GM19099 (cell line): ENCODE data around the gene ABCC8.

Experiments used
- POLR2A ChIP-seq: IDR thresholded peaks from 3 replicates; pipeline ENCODE4 v1.6.1; 2011; ENCODE audit warnings: low read depth; ENCODE audit not compliant: insufficient read length; ENCODE audit errors: extremely low read depth

The ABCC8 gene

DNA sequence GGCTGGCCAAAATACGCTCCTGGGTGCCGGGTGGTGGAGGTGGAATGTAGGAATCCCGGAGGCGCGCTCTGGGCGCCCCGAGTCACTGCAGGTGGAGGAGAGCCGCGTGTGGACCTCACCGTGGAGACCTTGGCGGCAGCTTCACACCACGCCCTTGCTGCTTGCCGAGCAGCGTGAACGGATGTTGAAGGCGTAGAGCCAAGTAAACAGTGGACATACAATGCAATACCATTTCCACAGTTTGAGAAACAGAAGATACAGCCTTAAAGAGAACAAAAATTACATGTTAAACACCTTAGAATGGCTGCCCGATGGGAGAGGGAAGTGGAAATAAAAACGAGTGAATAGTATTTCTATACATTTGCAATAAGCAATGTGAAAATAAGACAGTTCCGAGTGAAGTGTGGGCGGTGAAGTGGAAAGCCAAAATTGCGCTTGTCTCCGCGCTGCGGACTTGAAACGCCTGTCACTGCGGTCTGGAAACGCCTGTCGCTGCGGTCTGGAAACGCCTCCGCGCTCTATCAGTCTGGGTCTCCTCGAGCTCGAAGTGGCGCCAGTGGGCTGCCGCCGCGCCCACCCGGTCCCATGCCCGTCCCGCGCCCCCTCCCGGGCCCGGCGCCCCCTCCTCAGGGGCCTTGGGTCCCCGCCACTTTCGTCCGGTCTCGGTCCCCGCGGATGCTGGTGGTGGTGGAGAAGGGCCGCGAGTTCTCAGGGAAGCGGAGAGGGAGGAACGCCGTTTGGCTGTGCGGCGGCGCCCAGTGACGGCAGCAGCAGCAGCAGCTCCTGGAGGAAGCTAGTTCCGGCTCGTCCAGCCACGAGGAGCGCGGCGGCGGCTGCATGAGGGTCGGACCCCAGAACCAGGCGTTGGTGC, 123.5 kb downstream of the ABCC8 start:
- no peak for TF ChIP-seq POLR2A

DNA sequence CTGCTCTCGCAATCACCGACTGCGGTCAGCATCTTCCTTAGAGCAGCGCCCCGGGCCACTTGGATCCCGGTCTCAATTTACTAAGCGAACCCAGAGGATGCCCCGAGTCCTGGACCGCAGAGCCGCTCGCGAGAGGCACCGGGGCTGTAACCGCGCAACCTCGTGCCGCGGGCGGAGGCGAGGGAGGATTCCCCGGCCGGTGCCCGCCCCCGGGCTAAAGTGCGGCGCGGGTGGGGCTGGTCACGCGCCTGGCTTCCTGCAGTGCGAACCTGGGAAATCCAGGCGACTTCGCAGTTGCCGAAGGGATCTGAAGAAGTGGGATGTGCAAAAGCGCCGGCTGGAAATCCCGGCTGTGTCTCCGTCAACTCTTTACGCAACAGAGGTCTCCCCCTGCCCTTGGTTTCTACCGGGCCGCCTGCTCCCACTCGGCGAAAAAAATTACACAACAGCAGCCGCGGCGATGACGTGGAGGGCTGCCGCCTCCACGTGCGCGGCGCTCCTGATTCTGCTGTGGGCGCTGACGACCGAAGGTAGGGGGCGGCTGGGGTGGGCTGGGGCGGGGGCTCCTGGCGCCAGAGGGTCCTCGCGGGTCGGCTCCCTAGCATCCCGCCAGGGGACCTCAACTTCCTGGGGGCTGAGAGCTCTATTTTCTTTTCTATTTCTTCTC, 125.0 kb downstream of the ABCC8 start, which contains the start of gene NCR3LG1:
Gene NCR3LG1 (plus strand): TSS at position 291 of the 667 bp plus-strand sequence. CDS start 170 bp downstream, at position 461.
- TF ChIP-seq POLR2A: no peak

DNA sequence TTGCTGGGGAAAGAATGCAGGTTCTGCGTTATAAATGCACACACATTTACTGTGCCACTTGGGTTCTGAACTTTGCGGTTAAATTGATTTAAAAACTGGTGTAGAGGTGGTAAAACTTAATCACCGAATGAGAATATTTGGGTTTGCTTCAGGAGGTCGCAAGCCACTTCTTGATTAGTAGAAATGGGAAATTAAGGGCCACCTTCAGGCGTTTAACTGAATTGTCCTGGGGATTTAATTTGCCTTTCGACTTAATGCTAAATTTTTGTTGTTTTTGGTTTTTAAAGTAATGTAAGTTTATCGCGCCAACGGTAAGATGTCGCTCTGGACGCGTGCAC, 125.5 kb downstream of the ABCC8 start:
- no peak for TF ChIP-seq POLR2A

DNA sequence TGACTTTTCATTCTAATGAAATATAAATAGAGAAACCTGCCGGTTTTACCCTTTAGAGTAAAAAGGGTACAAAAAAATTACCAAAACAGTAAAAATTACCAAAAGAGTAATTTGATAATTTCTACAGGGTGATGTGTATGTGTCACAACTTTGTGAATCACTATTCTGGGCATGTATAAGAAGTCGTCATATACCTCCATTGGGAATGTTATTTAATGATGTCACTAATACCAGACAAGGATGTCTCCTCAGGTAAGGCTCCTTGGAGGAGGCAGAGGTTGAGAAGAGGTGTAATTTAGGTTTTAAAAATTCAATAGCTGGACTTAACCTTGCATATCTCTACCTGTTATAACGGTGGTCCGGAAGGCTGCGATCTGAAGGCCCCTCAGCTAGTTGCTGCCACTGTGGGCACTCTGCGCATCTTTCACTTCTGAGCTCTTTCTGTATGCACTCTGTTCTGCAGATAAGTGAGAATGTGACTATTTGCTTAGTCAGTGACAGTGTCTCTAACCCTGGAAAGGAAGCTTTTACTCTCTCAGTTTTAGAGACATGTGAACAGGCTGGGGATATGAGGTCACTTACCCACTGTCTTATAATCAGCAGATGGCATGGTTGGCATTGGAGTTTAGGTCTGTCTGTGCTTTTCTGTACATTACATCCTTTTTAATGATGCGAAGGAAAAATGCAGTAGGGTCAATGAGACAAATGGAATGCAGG, 126.0 kb downstream of the ABCC8 start:
- TF ChIP-seq POLR2A: no peak

DNA sequence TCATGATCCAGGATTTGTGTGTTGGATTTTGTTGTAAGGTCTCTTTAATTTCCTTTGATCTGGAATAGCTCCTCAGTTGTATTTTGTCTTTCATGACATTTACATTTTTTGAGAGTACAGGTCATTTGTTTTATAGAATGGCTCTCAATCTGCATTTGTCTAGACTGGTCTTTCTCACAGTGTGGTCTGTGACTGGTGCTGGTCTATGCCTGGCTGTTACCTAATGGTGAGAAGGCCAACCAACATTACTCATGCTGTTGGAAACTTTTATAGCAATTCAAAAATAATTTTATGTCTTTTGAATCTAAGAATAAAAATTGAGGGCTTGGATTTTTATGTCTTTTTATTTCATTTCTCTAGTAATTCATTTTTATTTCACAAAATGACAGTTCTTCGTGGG, 129.0 kb downstream of the ABCC8 start:
- TF ChIP-seq POLR2A: no peak

DNA sequence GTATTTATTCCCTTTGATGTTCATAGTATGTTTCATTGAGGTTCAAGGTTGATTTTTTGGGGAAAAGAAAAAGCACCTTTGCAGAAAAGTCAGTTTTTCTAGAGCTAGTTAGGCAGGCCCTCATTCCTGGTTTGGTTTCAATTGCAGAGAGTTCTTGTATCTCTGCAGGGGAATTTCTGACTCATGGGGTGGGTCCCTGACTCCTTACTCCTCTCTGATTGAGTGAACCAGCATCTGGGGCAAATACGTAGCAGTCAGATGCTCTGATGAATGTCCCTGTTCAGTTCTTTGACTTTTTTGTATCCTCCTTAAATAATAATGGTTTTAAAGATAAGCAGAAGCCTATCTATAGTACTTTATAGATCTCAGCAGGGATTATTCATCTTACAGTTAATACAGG, 132.7 kb downstream of the ABCC8 start:
- no peak for TF ChIP-seq POLR2A

DNA sequence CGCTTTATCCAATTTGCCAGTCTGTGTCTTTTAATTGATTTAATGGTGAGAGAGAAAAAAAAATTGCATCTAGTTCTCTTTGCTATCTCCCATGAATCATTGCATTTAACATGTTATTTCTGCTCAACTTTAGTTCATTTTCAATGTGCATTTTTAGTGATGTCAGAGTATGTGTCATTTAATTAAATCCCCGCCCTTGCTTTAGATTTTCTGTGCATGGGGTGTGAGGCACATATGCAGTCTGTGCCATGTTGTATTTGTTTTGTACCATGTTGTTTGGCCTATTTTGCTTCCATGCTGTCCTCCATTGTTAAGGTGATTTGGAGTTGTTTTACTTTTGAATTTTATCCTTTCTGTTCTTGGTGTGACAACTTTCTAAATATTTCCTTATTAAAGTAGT, 133.4 kb downstream of the ABCC8 start:
- no peak for TF ChIP-seq POLR2A
